Measurements from ENCODE around the gene FUT1.

DNA sequence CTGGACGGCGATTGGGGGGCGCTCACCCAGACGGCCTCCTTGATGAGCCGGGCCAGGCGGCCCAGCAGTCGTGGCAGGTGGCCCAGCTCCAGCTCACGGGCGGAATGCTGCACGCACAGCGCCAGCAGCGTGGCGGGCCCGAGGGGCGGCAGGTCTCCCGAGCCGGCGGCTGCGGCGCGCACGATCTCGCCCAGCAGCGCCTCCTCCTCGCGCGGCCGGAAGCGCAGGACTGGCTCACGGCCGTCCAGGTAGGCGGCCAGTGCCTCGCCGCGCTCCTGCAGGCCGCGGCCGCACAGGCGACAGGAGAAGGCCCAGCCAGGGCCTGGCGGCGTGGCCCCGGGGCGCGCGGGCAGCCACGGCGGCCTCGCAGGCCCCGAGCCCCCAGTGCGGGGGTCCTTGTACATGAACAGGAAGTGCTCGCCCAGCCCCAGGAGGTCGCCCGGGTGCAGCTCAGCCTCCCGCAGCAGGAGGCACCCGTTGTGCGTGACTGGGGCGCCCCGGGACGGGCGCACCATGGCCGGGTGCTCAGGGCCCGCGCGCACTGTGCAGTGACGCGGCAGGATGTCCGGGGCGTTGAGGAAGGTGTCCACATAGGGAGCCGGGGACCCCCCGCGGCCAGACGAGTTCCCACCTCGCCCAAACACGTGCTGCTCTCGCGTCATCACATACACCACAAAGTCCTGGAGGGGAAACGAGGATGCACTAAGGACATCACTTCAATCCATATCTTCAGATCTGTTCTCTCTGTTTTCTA lies 23.4 kb downstream of the FUT1 start:
- TF ChIP-seq CTCF (IDR thresholded peaks at IDR 0.05) (peak; percentile 6), EZH2phosphoT487 (IDR thresholded peaks at IDR 0.05) (no peak)

Data from neural progenitor cell (in vitro differentiated cells).